Neutrophil (primary cell): ENCODE data around the gene SPACA5B.
"Not testable (repeated sequence)": the region's sequence is repeated elsewhere in the genome, so short reads cannot be mapped to it uniquely, and the experiment has no call there.

ENCODE experiments used
- H3K27ac ChIP-seq: fragments of 200-600 bp; sonication (generic); 2 replicates; pipeline ENCODE4 v1.5.1; 2016; ENCODE audit warnings: mild to moderate bottlenecking, moderate library complexity
- H3K27me3 ChIP-seq: fragments of 200-600 bp; sonication (generic); 2 replicates; pipeline ENCODE4 v1.6.0; 2016; ENCODE audit warnings: mild to moderate bottlenecking
- H3K36me3 ChIP-seq: fragments of 200-600 bp; sonication (generic); 2 replicates; pipeline ENCODE4 v1.5.1; 2017
- H3K4me1 ChIP-seq, 2 experiments: fragments of 200-600 bp in 1 of 2; sonication (generic) in 1 of 2; 1 replicate in 1 of 2; 2 replicates in 1 of 2; pipeline versions ENCODE4 v1.5.1 to v1.6.1; 2013 to 2016; ENCODE audit warnings: low read depth in 1 of 2, low read length in 1 of 2, mild to moderate bottlenecking in 1 of 2, moderate library complexity in 1 of 2; ENCODE audit not compliant: control insufficient read depth in 1 of 2, insufficient read depth in 1 of 2
- H3K4me3 ChIP-seq, 2 experiments: fragments of 200-600 bp in 1 of 2; sonication (generic) in 1 of 2; 1 replicate in 1 of 2; 2 replicates in 1 of 2; pipeline ENCODE4 v1.5.1; 2013 to 2016; ENCODE audit warnings: low read depth in 1 of 2, low read length in 1 of 2, mild to moderate bottlenecking in 1 of 2, moderate library complexity in 1 of 2
- H3K9me3 ChIP-seq: fragments of 200-600 bp; sonication (generic); 2 replicates; pipeline ENCODE4 v1.5.1; 2016
- TF ChIP-seq, protein P1 (sequence below): fragments of 200-600 bp; sonication (generic); IDR thresholded peaks from 2 replicates; pipeline ENCODE4 v1.5.1; 2016; ENCODE audit warnings: antibody characterized with exemption

Gene SPACA5B

GRCh38 chrX:48130326-48130725, at the start of gene SPACA5B:
Gene SPACA5B, plus strand, starts transcription at chrX:48130626. Its CDS starts 62 bp downstream, at chrX:48130688.
- H3K27ac ChIP-seq, H3K4me1 ChIP-seq, H3K36me3 ChIP-seq, H3K27me3 ChIP-seq, H3K9me3 ChIP-seq, H3K4me3 ChIP-seq: not testable (repeated sequence)

DNA sequence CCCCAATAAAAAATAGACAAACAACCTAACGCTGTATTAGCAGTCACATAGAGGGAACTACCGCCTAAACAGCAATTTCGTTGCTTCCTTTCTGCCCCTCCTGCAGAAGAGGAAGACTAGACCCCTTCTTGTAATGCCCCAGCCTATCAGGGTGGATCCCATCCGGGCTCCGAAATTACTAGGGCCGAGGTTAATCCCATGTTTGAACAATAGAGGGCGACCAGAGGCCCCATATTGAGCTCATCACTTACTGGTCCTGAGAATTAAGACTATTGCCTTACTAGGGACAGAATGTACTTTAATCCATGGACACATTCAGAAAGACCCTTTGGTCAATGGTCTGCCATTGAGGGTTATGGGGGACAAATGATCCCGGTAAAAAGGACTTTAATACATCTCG, 47.2 kb upstream of the SPACA5B start:
- Histone ChIP-seq H3K9me3 (no peaks in the 10 kb centered on the region), H3K27me3 (no peaks in the 10 kb centered on the region), H3K27ac (peak overlapping the region; percentile 46), H3K36me3 (no peaks in the 10 kb centered on the region), H3K4me3 (no peak overlapping the region), H3K4me1 (peaks cover 11 to 44% of the 10 kb centered on the region in 2 experiments)
- TF ChIP-seq, protein P1, sequence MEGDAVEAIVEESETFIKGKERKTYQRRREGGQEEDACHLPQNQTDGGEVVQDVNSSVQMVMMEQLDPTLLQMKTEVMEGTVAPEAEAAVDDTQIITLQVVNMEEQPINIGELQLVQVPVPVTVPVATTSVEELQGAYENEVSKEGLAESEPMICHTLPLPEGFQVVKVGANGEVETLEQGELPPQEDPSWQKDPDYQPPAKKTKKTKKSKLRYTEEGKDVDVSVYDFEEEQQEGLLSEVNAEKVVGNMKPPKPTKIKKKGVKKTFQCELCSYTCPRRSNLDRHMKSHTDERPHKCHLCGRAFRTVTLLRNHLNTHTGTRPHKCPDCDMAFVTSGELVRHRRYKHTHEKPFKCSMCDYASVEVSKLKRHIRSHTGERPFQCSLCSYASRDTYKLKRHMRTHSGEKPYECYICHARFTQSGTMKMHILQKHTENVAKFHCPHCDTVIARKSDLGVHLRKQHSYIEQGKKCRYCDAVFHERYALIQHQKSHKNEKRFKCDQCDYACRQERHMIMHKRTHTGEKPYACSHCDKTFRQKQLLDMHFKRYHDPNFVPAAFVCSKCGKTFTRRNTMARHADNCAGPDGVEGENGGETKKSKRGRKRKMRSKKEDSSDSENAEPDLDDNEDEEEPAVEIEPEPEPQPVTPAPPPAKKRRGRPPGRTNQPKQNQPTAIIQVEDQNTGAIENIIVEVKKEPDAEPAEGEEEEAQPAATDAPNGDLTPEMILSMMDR = peak; percentile 30

DNA sequence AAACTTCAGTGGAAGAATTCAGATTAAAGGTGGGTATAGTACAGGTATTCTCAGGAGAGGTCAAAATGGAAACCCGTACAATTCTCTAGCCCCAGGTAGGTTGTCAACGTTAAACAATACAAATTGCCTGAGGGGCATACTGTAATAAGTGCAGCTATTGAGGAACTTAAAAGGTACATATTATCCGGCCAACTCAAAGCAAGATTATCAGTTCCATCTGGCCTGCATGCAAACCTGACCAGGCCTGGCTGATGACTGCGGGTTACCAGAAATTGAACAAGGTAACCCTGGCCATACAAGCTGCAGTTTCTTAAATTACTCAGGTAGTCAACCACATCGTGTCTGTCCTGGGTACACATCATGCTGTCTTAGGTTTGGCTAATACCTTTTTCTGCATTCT, 46.7 kb upstream of the SPACA5B start:
- peak overlapping the region; percentile 46 for H3K27ac ChIP-seq
- H3K36me3 ChIP-seq = no peaks in the 10 kb centered on the region
- H3K27me3 ChIP-seq = no peaks in the 10 kb centered on the region
- TF ChIP-seq, protein P1 = no peak
- peaks cover 11 to 44% of the 10 kb centered on the region in 2 experiments for H3K4me1 ChIP-seq
- no peak overlapping the region for H3K4me3 ChIP-seq
- H3K9me3 ChIP-seq = no peaks in the 10 kb centered on the region

DNA sequence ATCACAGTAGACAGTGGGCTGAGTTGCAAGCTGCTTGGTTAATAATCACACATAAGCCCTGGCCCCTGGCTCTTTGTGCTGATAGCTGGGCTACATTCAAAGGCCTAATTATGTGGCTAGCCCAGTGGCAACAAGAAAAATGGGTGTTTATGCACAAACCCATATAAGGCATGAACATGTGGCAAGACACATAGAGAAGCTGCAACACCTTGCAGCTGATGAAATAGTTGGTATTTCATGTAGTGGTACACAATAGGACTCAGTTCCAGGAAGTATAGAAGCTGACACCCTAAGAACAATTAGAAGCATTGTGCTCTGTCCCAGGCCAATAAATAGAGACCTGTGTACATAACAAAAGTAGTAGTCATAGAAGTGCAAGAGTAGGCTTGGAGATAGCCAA, 44.3 kb upstream of the SPACA5B start:
- peaks cover 11 to 44% of the 10 kb centered on the region in 2 experiments for H3K4me1 ChIP-seq
- no peaks in the 10 kb centered on the region for H3K9me3 ChIP-seq
- H3K27me3 ChIP-seq = no peaks in the 10 kb centered on the region
- no peaks in the 10 kb centered on the region for H3K36me3 ChIP-seq
- H3K4me3 ChIP-seq = no peak overlapping the region
- peak overlapping the region; percentile 80 for H3K27ac ChIP-seq
- TF ChIP-seq, protein P1 = no peak

GRCh38 chrX:48090123-48090522, 40.3 kb upstream of the SPACA5B start:
- Histone ChIP-seq H3K9me3 (no peaks in the 10 kb centered on the region), H3K36me3 (no peaks in the 10 kb centered on the region), H3K4me1 (peaks cover 11 to 29% of the 10 kb centered on the region in 2 experiments), H3K4me3 (no peak overlapping the region), H3K27me3 (no peaks in the 10 kb centered on the region), H3K27ac (no peak overlapping the region)
- TF ChIP-seq, protein P1 = no peak

GRCh38 chrX:48092558-48092957, 37.9 kb upstream of the SPACA5B start:
- H3K36me3 ChIP-seq, H3K27me3 ChIP-seq, H3K9me3 ChIP-seq, H3K27ac ChIP-seq, H3K4me1 ChIP-seq, H3K4me3 ChIP-seq: not testable (repeated sequence)

- Histone ChIP-seq H3K36me3 (no peaks in the 10 kb centered on the region), H3K4me1 (peaks cover 0 to 4% of the 10 kb centered on the region in 2 experiments), H3K27ac (no peak overlapping the region), H3K27me3 (no peaks in the 10 kb centered on the region), H3K4me3 (no peak overlapping the region), H3K9me3 (no peaks in the 10 kb centered on the region)
- TF ChIP-seq, protein P1 = no peak
These were observed 29.0 kb upstream of the SPACA5B start for GRCh38 chrX:48101443-48101842.
